HG02678 (cell line): ENCODE measurements around the gene PPP1R7.

Experiments
- ATAC-seq: cut with Tn5 transposase; IDR thresholded peaks from one replicate; pipeline ENCODE4 v1.9.1; 2021; ENCODE audit warnings: mild to moderate bottlenecking, moderate library complexity; ENCODE audit not compliant: unreplicated experiment

The PPP1R7 gene

DNA sequence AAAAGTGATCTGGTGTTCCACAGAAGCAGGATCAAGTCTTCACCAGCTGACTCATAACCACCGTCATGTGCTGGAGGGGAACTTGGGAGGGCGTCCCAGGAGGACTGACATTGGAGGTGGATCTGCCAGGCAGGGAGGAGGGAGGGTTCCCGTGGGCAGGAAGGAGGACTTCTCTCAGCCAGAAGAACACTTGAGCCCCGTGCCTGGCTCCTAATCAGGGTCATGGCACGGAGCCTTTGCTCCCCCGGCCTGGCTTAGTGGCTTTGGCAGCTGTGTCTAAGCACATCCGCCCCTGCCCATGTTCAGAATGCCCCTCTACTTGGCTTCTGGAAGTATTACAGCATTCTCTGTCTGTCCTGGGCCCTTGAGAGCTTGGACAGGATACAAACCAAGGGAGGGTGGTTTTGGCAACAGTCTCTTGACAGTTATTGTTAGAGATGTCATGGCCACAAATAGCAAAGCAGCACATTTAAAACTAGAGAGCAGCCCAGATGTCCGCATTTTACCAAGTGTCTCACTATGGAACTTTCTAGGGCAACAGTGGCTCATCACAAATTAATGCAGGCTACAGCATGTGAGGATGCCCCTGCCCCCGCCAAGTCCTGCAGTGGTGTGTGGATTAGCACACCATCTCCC is 11.5 kb downstream of the PPP1R7 start:
- ATAC-seq, result no peak

DNA sequence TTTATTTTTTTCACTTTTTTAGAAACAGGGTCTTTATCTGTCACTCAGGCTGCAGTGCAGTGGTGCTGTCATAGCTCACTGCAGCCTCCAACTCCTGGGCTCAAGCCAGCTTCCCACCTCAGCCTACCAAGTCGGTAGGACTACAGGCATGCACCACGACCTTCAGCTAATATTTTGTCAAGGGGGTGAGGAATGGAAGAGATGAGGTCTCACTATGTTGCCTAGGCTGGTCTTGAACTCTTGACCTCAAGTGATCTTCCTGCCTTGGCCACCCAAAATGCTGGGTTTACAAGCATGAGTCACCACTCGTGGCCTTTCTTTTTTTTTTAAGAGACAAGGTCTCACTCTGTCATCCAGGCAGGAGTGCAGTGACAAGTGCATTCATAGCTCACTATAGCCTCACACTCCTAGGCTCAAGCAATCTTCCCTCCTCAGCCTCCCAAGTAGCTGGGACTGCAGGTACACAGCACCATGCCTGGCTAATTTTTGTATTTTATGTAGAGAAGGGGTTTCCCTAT is 13.4 kb downstream of the PPP1R7 start:
- no peak for ATAC-seq

GRCh38 chr2:241168366-241168765 is 18.1 kb downstream of the PPP1R7 start:
- no peak for ATAC-seq

DNA sequence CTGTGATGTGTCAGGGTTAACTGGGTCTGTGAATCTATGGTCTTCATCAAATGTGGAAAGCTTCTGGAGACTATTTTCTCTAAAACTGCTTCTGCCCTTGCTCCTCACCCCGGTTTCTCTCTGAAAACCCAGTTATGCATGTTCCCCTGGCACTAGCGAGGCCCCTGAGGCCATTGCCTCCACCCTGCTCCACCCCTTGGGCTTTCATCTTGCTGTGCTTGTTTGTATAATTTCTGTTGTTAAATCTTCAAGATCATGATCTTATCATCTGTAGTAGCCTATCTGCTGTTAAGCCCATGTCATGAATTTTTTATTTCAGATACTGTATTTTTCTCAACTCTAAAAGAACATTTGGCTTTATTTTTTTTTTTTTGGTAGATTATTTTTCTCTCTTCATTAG is 23.3 kb downstream of the PPP1R7 start:
- no peak for ATAC-seq

GRCh38 chr2:241177526-241178334 is 27.5 kb downstream of the PPP1R7 start:
- no peak for ATAC-seq

DNA sequence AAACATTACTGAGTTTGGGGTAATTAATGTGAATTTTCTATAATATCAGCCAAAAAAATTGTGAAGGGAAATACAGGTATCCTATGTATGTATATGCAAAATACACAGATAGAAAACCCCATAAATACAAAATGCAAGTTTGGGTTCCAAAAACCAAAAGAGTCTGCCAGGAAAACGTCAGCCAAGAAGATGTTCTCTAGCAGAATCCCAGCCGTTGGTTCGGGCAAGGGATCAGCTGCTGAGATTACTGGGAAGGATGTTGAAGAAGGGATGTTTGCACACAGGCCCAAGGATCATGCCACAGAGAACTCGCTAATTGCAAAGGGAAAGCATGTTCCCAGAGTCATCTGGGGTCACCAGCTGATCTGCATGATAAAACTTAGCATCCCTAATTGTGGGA is 28.7 kb downstream of the PPP1R7 start:
- no peak for ATAC-seq

DNA sequence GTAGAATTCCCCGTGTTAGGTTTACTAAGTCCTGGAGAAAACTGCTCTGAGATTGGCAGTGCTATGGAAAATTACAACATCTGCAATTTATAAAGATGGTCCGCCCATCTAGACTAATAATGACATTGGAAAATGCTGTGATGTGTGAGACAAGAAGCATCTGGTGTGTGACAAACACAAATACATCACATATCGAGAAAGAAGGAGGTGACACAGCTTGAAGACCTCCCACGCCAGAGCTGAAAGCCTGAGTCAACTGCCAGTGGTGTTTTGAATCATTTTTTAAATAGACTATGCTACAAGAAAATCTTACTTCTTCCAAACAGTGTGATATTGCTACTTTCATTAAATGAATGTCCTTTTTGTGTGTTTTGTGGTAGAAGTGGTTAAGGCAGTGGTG is 29.6 kb downstream of the PPP1R7 start:
- ATAC-seq, result no peak

GRCh38 chr2:241180495-241180894 is 30.2 kb downstream of the PPP1R7 start:
- ATAC-seq, result no peak

GRCh38 chr2:241182126-241182525 is 31.9 kb downstream of the PPP1R7 start:
- no peak for ATAC-seq

DNA sequence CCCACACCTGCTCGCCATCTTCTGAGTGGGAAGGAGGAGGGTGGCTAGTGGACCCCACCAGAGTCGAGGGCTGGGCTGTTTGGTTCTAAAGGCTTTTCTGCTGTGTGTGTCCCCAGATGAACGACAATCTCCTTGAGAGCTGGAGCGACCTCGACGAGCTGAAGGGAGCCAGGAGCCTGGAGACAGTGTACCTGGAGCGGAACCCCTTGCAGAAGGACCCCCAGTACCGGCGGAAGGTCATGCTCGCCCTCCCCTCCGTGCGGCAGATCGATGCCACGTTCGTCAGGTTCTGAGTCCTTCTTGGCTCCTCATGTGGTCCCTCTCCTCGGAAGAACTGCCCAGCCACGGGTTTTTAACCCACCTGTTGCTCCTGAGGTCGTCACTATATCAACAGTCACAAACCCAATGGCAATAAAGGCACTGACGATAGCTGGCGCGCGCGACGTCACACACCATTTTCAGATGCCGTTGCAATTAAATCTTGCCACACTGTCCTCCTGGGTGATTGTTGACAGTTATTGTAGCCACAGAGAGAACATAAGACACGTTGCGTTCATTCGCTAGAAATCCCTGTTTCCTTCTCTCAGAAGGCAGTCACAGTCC is 32.4 kb downstream of the PPP1R7 start:
- no peak for ATAC-seq

GRCh38 chr2:241183221-241183620 is 33.0 kb downstream of the PPP1R7 start:
- no peak for ATAC-seq

GRCh38 chr2:241184901-241185300 is 34.6 kb downstream of the PPP1R7 start:
- ATAC-seq, result no peak

- no peak for ATAC-seq
Measured at GRCh38 chr2:241185961-241186360, 35.7 kb downstream of the PPP1R7 start.

- no peak for ATAC-seq
Measured at GRCh38 chr2:241187101-241187917, 37.0 kb downstream of the PPP1R7 start.

- ATAC-seq, result no peak
Measured at GRCh38 chr2:241187918-241188234, 37.6 kb downstream of the PPP1R7 start.

- no peak for ATAC-seq
Measured at GRCh38 chr2:241188361-241189092, 38.3 kb downstream of the PPP1R7 start, which contains the start of gene ANO7. TSS of gene ANO7 (plus strand) at chr2:241188677. CDS start at chr2:241190064, 1,387 bp downstream.

GRCh38 chr2:241189093-241189855 is 39.0 kb downstream of the PPP1R7 start:
- ATAC-seq, result no peak

GRCh38 chr2:241189856-241190201 is 39.6 kb downstream of the PPP1R7 start:
- no peak for ATAC-seq

- no peak for ATAC-seq
Measured at GRCh38 chr2:241190291-241190981, 40.2 kb downstream of the PPP1R7 start.
